ENCODE results near the gene MACF1. TPM values are rescaled to one million over a fixed set of nuclear protein-coding genes. Genes with fewer than 3 reads are reported as not detected.

Gene MACF1
- total RNA-seq, 1 experiment from 2014 or later = 190 TPM

- no peak overlapping the region for H3T11ph ChIP-seq (ENCODE audit: low read length)
- no peaks in the 10 kb centered on the region for H3K27me3 ChIP-seq (ENCODE audit: insufficient read depth, low read length)
- no peak overlapping the region for H2AFZ ChIP-seq (ENCODE audit: low read length)
- no peak overlapping the region for H3K4ac ChIP-seq (ENCODE audit: low read depth, low read length)
- no peak overlapping the region for H2BK5ac ChIP-seq (ENCODE audit: insufficient read length, low read length)
- H3K4me2 ChIP-seq (ENCODE audit: insufficient read depth, insufficient read length, low read length) = no peak overlapping the region
- no peak overlapping the region for H3K23ac ChIP-seq (ENCODE audit: insufficient read length, low read depth, low read length)
- H3K9me3 ChIP-seq (ENCODE audit: control insufficient read depth, low read depth, low read length) = no peaks in the 10 kb centered on the region
- H3K27me3 Mint-ChIP-seq (ENCODE audit: low read depth) = no peaks in the 10 kb centered on the region
- peaks cover 6% of the 10 kb centered on the region for H3K23me2 ChIP-seq (ENCODE audit: insufficient read length, low read depth, low read length, poor library complexity, severe bottlenecking)
- TF ChIP-seq CTCF (conservative IDR thresholded peaks at IDR 0.05) = no peak
- H3K4me1 ChIP-seq (ENCODE audit: insufficient read depth, low read length) = peaks cover 3% of the 10 kb centered on the region; the same call in 1 of the 2 replicates
- H2BK120ac ChIP-seq (ENCODE audit: low read depth, low read length, poor library complexity, severe bottlenecking) = no peak overlapping the region
- no peak overlapping the region for H2BK12ac ChIP-seq (ENCODE audit: insufficient read length, low read depth, low read length)
- peaks cover 5 to 8% (median 5%) of the 10 kb centered on the region in 3 experiments for H3K36me3 Mint-ChIP-seq (ENCODE audit: insufficient read depth in 1 of 3, low read depth in 3 of 3)
- no peaks in the 10 kb centered on the region for H4K20me1 ChIP-seq (ENCODE audit: control insufficient read depth, insufficient read depth, insufficient read length)
- WGBS (ENCODE audit: extremely low coverage, insufficient read length, low lambda C conversion rate) = no CpG with 5 or more reads among the region's 2 CpGs
- H3K4me1 Mint-ChIP-seq = peaks cover 20 to 28% of the 10 kb centered on the region in 2 experiments
- no peaks in the 10 kb centered on the region for H3K79me1 ChIP-seq (ENCODE audit: insufficient read depth, low read depth, low read length, poor library complexity, severe bottlenecking)
- peaks cover 0 to 9% of the 10 kb centered on the region in 2 experiments; a peak in 3 of 5 replicates for H3K9me3 Mint-ChIP-seq
- no peak overlapping the region for H3K27ac ChIP-seq (ENCODE audit: insufficient read length, low read depth, low read length)
- no peak overlapping the region for H3K18ac ChIP-seq (ENCODE audit: insufficient read length, low read depth, low read length)
- H2BK20ac ChIP-seq (ENCODE audit: low read depth, low read length, poor library complexity, severe bottlenecking) = no peak overlapping the region
- no peak for DNase-seq
- H4K91ac ChIP-seq (ENCODE audit: insufficient read length, low read depth, low read length) = no peak overlapping the region
- no peak overlapping the region for H2BK15ac ChIP-seq (ENCODE audit: low read depth, low read length)
- H3K14ac ChIP-seq (ENCODE audit: insufficient read depth, low read length) = no peak overlapping the region
- no peak overlapping the region for H2AK5ac ChIP-seq (ENCODE audit: insufficient read length, low read length)
- no peak overlapping the region; a peak in 1 of 7 replicates for H3K27ac Mint-ChIP-seq
- no peak overlapping the region for H4K8ac ChIP-seq (replicated peaks; ENCODE audit: insufficient read length, low read depth, low read length)
- H3K56ac ChIP-seq (ENCODE audit: insufficient read length, low read depth, low read length) = no peak overlapping the region
- peaks cover 5% of the 10 kb centered on the region; the same call in 1 of the 2 replicates for H3K79me2 ChIP-seq (ENCODE audit: insufficient read depth, low read length)
- no peak overlapping the region for H3K4me3 Mint-ChIP-seq
- no peak overlapping the region for H3K9ac ChIP-seq (ENCODE audit: extremely low read depth, insufficient read length, low read length)
- H4K5ac ChIP-seq (ENCODE audit: insufficient read length, low read depth, low read length) = no peak overlapping the region
These were observed 200.9 kb downstream of the MACF1 start for GRCh38 chr1:39405358-39405757.
